Vagina (tissue), 2 donors: ENCODE data around the gene HSPA4L. TPM values are rescaled to one million over a fixed set of nuclear protein-coding genes. Genes with fewer than 3 reads are reported as not detected.

Experiments
- DNase-seq, 2 donors: peaks; one replicate each; pipeline ENCODE4 v3.0.0-alpha.2; 2017; ENCODE audit errors: extremely low spot score in 2 of 2
- H3K27ac ChIP-seq: fragments of 200-600 bp; sonication (generic); one replicate; pipeline ENCODE4 v1.5.1; 2019
- H3K27me3 ChIP-seq: fragments of 200-600 bp; sonication (generic); one replicate; pipeline ENCODE4 v1.5.1; 2019
- H3K36me3 ChIP-seq, 2 donors: fragments of 200-600 bp; sonication (generic); one replicate each; pipeline ENCODE4 v1.5.1; 2017 to 2019
- H3K4me1 ChIP-seq: fragments of 200-600 bp; sonication (generic); one replicate; pipeline ENCODE4 v1.5.1; 2019
- H3K4me3 ChIP-seq, 2 donors: fragments of 200-600 bp; sonication (generic); 1 replicate in 1 of 2; 2 replicates in 1 of 2; pipeline ENCODE4 v1.5.1; 2016 to 2019
- H3K9me3 ChIP-seq: fragments of 200-600 bp; sonication (generic); one replicate; pipeline ENCODE4 v1.5.1; 2019
- CTCF ChIP-seq, 3 experiments: fragments of 450-650 bp in 2 of 3; fragments of 200-600 bp in 1 of 3; sonication (generic) in 1 of 3; IDR thresholded peaks; one replicate each; pipeline ENCODE4 v1.5.1; 2017 to 2019; ENCODE audit warnings: antibody characterized with exemption in 3 of 3, mild to moderate bottlenecking in 2 of 3, moderate library complexity in 2 of 3
- POLR2A ChIP-seq, 2 donors: fragments of 450-650 bp; IDR thresholded peaks; one replicate each; pipeline ENCODE4 v1.6.1; 2017; ENCODE audit warnings: antibody characterized with exemption in 2 of 2, mild to moderate bottlenecking in 2 of 2, moderate library complexity in 2 of 2
- POLR2AphosphoS5 ChIP-seq, 2 donors: sonication (generic); formaldehyde crosslinking; IDR thresholded peaks; one replicate each; pipeline ENCODE4 v1.9.0; 2017; ENCODE audit warnings: antibody characterized with exemption in 2 of 2, mild to moderate bottlenecking in 2 of 2, low read depth in 1 of 2; ENCODE audit not compliant: insufficient read depth in 1 of 2
- intact Hi-C: fragments of 100-400 bp; cut with DNase I; formaldehyde crosslinking; loops from one replicate; pipeline ENCODE4 v1.15.1; 2023
- total RNA-seq: library from RNA; depleted of rRNA; stranded (reverse); fragments of >200 nt; gene quantifications from one replicate; pipeline ENCODE4 v1.2.3, GENCODE V29; 2016

The HSPA4L gene
- total RNA-seq, 1 donor from 2014 or later: 14.2 TPM

GRCh38 chr4:127828121-127828520 is 46.0 kb downstream of the HSPA4L start:
- peaks cover 0 to 14% of the 10 kb centered on the region in 2 donors for H3K36me3 ChIP-seq
- no peak for DNase-seq
- H3K4me3 ChIP-seq: no peak overlapping the region
- no peaks in the 10 kb centered on the region for H3K27me3 ChIP-seq
- H3K4me1 ChIP-seq: no peaks in the 10 kb centered on the region
- no peak for TF ChIP-seq POLR2AphosphoS5 (IDR thresholded peaks at IDR 0.05; ENCODE audit: insufficient read depth in 1 of 2, low read depth in 1 of 2)
- no peak for TF ChIP-seq CTCF (IDR thresholded peaks at IDR 0.05)
- no peak overlapping the region for H3K27ac ChIP-seq
- intact Hi-C loops: no loop called here
- H3K9me3 ChIP-seq: no peaks in the 10 kb centered on the region

DNA sequence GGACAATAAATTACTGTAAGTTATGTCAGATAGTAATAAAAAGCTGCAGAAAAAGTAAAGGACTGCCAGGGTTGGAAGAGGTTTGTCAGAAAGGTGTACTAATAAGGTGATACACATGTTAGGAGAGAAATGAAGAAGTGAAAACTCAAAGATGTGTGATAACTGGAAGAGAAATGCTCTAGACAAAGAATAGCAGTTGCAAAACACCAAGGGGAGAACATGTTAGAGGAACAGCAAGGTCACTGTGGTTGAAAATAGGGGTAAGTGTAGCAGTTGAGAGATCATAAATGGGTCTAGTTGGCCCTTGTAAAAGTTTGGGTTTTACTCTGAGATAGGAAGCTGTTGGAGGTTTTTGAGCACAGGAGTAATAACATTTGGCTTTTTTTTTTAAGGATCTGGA is 46.9 kb downstream of the HSPA4L start:
- H3K4me3 ChIP-seq: no peak overlapping the region
- no peak overlapping the region for H3K27ac ChIP-seq
- no peak for DNase-seq
- no peaks in the 10 kb centered on the region for H3K27me3 ChIP-seq
- TF ChIP-seq POLR2AphosphoS5 (IDR thresholded peaks at IDR 0.05; ENCODE audit: insufficient read depth in 1 of 2, low read depth in 1 of 2): no peak
- no peak for TF ChIP-seq POLR2A (IDR thresholded peaks at IDR 0.05)
- no peak for TF ChIP-seq CTCF (IDR thresholded peaks at IDR 0.05)
- H3K9me3 ChIP-seq: no peaks in the 10 kb centered on the region
- intact Hi-C loops: no loop called here
- peaks cover 0 to 7% of the 10 kb centered on the region in 2 donors for H3K36me3 ChIP-seq
- H3K4me1 ChIP-seq: no peaks in the 10 kb centered on the region

GRCh38 chr4:127832585-127832984 is 50.5 kb downstream of the HSPA4L start:
- Histone ChIP-seq H3K36me3 (no peaks in the 10 kb centered on the region), H3K27me3 (no peaks in the 10 kb centered on the region), H3K4me3 (no peak overlapping the region), H3K4me1 (no peaks in the 10 kb centered on the region), H3K27ac (no peak overlapping the region), H3K9me3 (no peaks in the 10 kb centered on the region)
- no peak for DNase-seq
- TF ChIP-seq CTCF (IDR thresholded peaks at IDR 0.05) (no peak), POLR2AphosphoS5 (IDR thresholded peaks at IDR 0.05; ENCODE audit: insufficient read depth in 1 of 2, low read depth in 1 of 2) (no peak), POLR2A (IDR thresholded peaks at IDR 0.05) (no peak)
- intact Hi-C loops: no loop called here

GRCh38 chr4:127843704-127844600 is 61.8 kb downstream of the HSPA4L start:
- TF ChIP-seq POLR2AphosphoS5 (IDR thresholded peaks at IDR 0.05; ENCODE audit: insufficient read depth in 1 of 2, low read depth in 1 of 2): no peak
- TF ChIP-seq CTCF (IDR thresholded peaks at IDR 0.05): no peak
- no peak for TF ChIP-seq POLR2A (IDR thresholded peaks at IDR 0.05)
- Histone ChIP-seq H3K27me3 (no peaks in the 10 kb centered on the region), H3K9me3 (no peaks in the 10 kb centered on the region), H3K4me1 (no peaks in the 10 kb centered on the region), H3K4me3 (no peak overlapping the region), H3K36me3 (no peaks in the 10 kb centered on the region), H3K27ac (no peak overlapping the region)
- no peak for DNase-seq
- intact Hi-C loops: no loop called here

- Histone ChIP-seq H3K4me1 (no peaks in the 10 kb centered on the region), H3K27ac (no peak overlapping the region), H3K4me3 (no peak overlapping the region), H3K27me3 (no peaks in the 10 kb centered on the region), H3K36me3 (no peaks in the 10 kb centered on the region), H3K9me3 (no peaks in the 10 kb centered on the region)
- no peak for DNase-seq
- TF ChIP-seq POLR2AphosphoS5 (IDR thresholded peaks at IDR 0.05; ENCODE audit: insufficient read depth in 1 of 2, low read depth in 1 of 2) (no peak), CTCF (IDR thresholded peaks at IDR 0.05) (no peak), POLR2A (IDR thresholded peaks at IDR 0.05) (no peak)
- intact Hi-C loops: no loop called here
These were observed 62.5 kb downstream of the HSPA4L start for GRCh38 chr4:127844601-127845116.
